Caco-2 (cell line): ENCODE data around the gene OPTC. TPM values are rescaled to one million over a fixed set of nuclear protein-coding genes. Genes with fewer than 3 reads are reported as not detected.

ENCODE experiments used
- BruUV-seq: library from RNA; stranded (reverse); fragments of 400-500 nt; replicated peaks from 2 replicates; lab custom pipeline; 2021; lab: Mats Ljungman, UMichigan
- CTCF ChIA-PET: fragments of 300-600 bp; sonication (Branson Sonifier 250); formaldehyde crosslinking; loops from one replicate; lab custom pipeline; 2022; ENCODE audit warnings: antibody characterized with exemption; lab: Charles Lee
- POLR2A ChIA-PET: fragments of 300-600 bp; sonication (Branson Sonifier 250); formaldehyde crosslinking; loops from one replicate; lab custom pipeline; 2022; ENCODE audit warnings: antibody characterized with exemption; lab: Charles Lee
- DNase-seq, 2 experiments: peaks; one replicate each; pipeline versions ENCODE4 v3.0.0 to v3.0.0-alpha.2; 2020 to 2022
- H3K27me3 ChIP-seq: replicated peaks from 2 replicates; pipeline ENCODE4 v1.6.0; 2011; ENCODE audit warnings: low read length; ENCODE audit not compliant: control insufficient read depth, insufficient read depth
- H3K36me3 ChIP-seq: 2 replicates; pipeline ENCODE4 v1.5.1; 2011; ENCODE audit warnings: low read length; ENCODE audit not compliant: control insufficient read depth, insufficient read depth
- H3K4me1 ChIP-seq: fragments of 250-450 bp; sonication (Bioruptor Pico); 2 replicates; pipeline ENCODE4 v1.5.1; 2020; ENCODE audit warnings: mild to moderate bottlenecking
- H3K4me3 ChIP-seq: 2 replicates; pipeline ENCODE4 v1.5.1; 2011; ENCODE audit warnings: low read depth, mild to moderate bottlenecking, control low read depth, low read length
- H3K9me3 ChIP-seq: fragments of 250-450 bp; sonication (Bioruptor Pico); 2 replicates; pipeline ENCODE4 v1.5.1; 2020; ENCODE audit warnings: mild to moderate bottlenecking, moderate library complexity
- H3K27ac Mint-ChIP-seq: one replicate; pipeline ENCODE4 v1.8.0; 2022; ENCODE audit warnings: mixed read lengths; ENCODE audit not compliant: unreplicated experiment
- H3K27me3 Mint-ChIP-seq: one replicate; pipeline ENCODE4 v1.8.0; 2022; ENCODE audit warnings: mixed read lengths; ENCODE audit not compliant: insufficient read depth, unreplicated experiment
- H3K36me3 Mint-ChIP-seq: one replicate; pipeline ENCODE4 v1.8.0; 2022; ENCODE audit warnings: mild to moderate bottlenecking, mixed read lengths; ENCODE audit not compliant: insufficient read depth, unreplicated experiment
- H3K4me1 Mint-ChIP-seq: one replicate; pipeline ENCODE4 v1.8.0; 2022; ENCODE audit warnings: low read depth, mixed read lengths; ENCODE audit not compliant: unreplicated experiment
- H3K4me3 Mint-ChIP-seq: one replicate; pipeline ENCODE4 v1.8.0; 2022; ENCODE audit warnings: mild to moderate bottlenecking, moderate library complexity, mixed read lengths; ENCODE audit not compliant: unreplicated experiment
- H3K9me3 Mint-ChIP-seq: one replicate; pipeline ENCODE4 v1.8.0; 2022; ENCODE audit warnings: mixed read lengths; ENCODE audit not compliant: unreplicated experiment
- CTCF ChIP-seq, 2 experiments: fragments of 200-600 bp in 1 of 2; IDR thresholded peaks; 1 replicate in 1 of 2; 2 replicates in 1 of 2; pipeline versions ENCODE4 v1.5.1 to v1.8.0; 2011 to 2022; ENCODE audit warnings: antibody characterized with exemption in 1 of 2, control low read depth in 1 of 2, inconsistent platforms in 1 of 2, low read depth in 1 of 2, low read length in 1 of 2, mild to moderate bottlenecking in 1 of 2, moderate library complexity in 1 of 2; ENCODE audit not compliant: insufficient read depth in 1 of 2, severe bottlenecking in 1 of 2, unreplicated experiment in 1 of 2
- intact Hi-C: fragments of 100-400 bp; cut with micrococcal nuclease; formaldehyde crosslinking; loops from one replicate; pipeline ENCODE4 v1.10.0; 2022; ENCODE audit not compliant: unreplicated experiment
- total RNA-seq: library from RNA; stranded (reverse); gene quantifications from 2 replicates; pipeline ENCODE4 v1.2.3, GENCODE V29; 2022

The OPTC gene
- total RNA-seq, 1 experiment from 2014 or later = not detected

- H3K4me1 ChIP-seq = no peaks in the 10 kb centered on the region
- H3K4me3 ChIP-seq = no peak overlapping the region
- Mint-ChIP-seq H3K27ac (no peak overlapping the region), H3K9me3 (no peaks in the 10 kb centered on the region), H3K4me3 (no peak overlapping the region), H3K27me3 (peaks cover 9% of the 10 kb centered on the region), H3K36me3 (no peaks in the 10 kb centered on the region), H3K4me1 (no peaks in the 10 kb centered on the region)
- DNase-seq = no peak
- H3K9me3 ChIP-seq = no peaks in the 10 kb centered on the region
- TF ChIP-seq CTCF (IDR thresholded peaks at IDR 0.05; ENCODE audit: insufficient read depth in 1 of 2, low read depth in 1 of 2, low read length in 1 of 2, severe bottlenecking in 1 of 2, unreplicated experiment in 1 of 2) = no peak
- intact Hi-C loops = no loop called here
- no peaks in the 10 kb centered on the region for H3K36me3 ChIP-seq
- no peaks in the 10 kb centered on the region for H3K27me3 ChIP-seq
- ChIA-PET CTCF (no interaction called here), POLR2A (no interaction called here)
- BruUV-seq = no TSS peak
These were observed 1.7 kb upstream of the OPTC start for GRCh38 chr1:203492082-203492747.

DNA sequence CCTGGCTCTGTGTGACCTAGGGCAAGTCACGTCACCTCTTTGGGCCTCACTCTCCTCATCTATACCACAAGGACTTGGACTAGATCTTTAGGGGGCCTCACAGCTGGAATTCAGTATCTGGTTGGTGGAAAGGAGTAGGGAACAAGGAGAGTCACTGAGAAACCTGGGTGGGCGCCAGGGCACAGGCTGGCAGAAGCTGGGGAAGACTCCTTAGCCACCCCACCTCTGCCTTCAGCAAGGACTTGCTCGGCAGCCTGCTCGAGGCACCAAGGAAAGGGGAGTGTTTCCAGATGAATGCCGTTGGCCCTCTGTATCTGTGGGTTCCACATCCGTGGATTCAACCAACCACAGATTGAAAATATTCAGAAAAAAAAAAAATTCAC is 1.2 kb upstream of the OPTC start:
- Histone ChIP-seq H3K36me3 (no peaks in the 10 kb centered on the region), H3K4me3 (no peak overlapping the region), H3K4me1 (no peaks in the 10 kb centered on the region), H3K27me3 (no peaks in the 10 kb centered on the region), H3K9me3 (no peaks in the 10 kb centered on the region)
- BruUV-seq = no TSS peak
- H3K4me3 Mint-ChIP-seq = no peak overlapping the region
- TF ChIP-seq CTCF (IDR thresholded peaks at IDR 0.05; ENCODE audit: insufficient read depth in 1 of 2, low read depth in 1 of 2, low read length in 1 of 2, severe bottlenecking in 1 of 2, unreplicated experiment in 1 of 2) = no peak
- ChIA-PET POLR2A (no interaction called here), CTCF (no interaction called here)
- H3K9me3 Mint-ChIP-seq = no peaks in the 10 kb centered on the region
- peaks cover 9% of the 10 kb centered on the region for H3K27me3 Mint-ChIP-seq
- intact Hi-C loops = no loop called here
- no peaks in the 10 kb centered on the region for H3K4me1 Mint-ChIP-seq
- no peak overlapping the region for H3K27ac Mint-ChIP-seq
- no peak for DNase-seq
- H3K36me3 Mint-ChIP-seq = no peaks in the 10 kb centered on the region

- no peak for TF ChIP-seq CTCF (IDR thresholded peaks at IDR 0.05; ENCODE audit: insufficient read depth in 1 of 2, low read depth in 1 of 2, low read length in 1 of 2, severe bottlenecking in 1 of 2, unreplicated experiment in 1 of 2)
- H3K4me3 ChIP-seq = no peak overlapping the region
- Mint-ChIP-seq H3K4me1 (no peaks in the 10 kb centered on the region), H3K4me3 (no peak overlapping the region), H3K9me3 (no peaks in the 10 kb centered on the region), H3K27ac (no peak overlapping the region), H3K36me3 (no peaks in the 10 kb centered on the region), H3K27me3 (peaks cover 9% of the 10 kb centered on the region)
- POLR2A ChIA-PET = no interaction called here
- H3K4me1 ChIP-seq = no peaks in the 10 kb centered on the region
- BruUV-seq = no TSS peak
- no peaks in the 10 kb centered on the region for H3K9me3 ChIP-seq
- no peaks in the 10 kb centered on the region for H3K27me3 ChIP-seq
- CTCF ChIA-PET = no interaction called here
- no peak for DNase-seq
- no peaks in the 10 kb centered on the region for H3K36me3 ChIP-seq
- intact Hi-C loops = no loop called here
These were observed 1.9 kb downstream of the OPTC start for GRCh38 chr1:203495845-203496244.
